ENCODE measurements around the gene ANKRD11. TPM values are rescaled to one million over a fixed set of nuclear protein-coding genes. Genes with fewer than 3 reads are reported as not detected.

Gene ANKRD11
- total and polyA plus RNA-seq, 5 experiments from 2014 or later, result 8.9 to 328 (median 61.1) TPM

DNA sequence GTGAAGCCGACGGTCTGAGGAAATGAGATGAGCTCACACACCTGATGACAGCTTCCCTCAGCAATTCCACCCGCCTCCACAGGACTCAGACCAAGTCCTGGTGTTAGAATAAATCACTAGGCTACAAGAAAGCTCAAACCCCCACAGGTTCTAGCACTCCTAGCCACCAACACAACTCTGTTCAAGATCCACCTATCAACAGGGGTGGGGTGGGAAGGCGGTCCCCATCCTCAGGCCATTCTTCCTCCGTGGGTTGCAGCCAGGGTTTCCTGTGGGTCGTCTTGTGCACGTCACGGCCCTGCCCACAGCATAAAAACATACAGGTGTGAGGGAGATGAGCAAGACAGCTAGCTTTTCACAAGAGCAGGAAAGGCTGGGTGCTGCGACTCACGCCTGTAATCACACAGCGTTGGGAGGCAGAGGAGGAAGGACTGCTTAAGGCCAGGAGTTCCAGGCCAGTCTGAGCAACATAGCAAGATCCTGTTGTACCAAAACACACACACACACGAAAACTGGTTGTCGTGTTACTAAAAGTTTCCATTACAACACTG, 81.1 kb downstream of the ANKRD11 start:
- H3K4me1 Mint-ChIP-seq, result peaks cover 45 to 93% (median 88%) of the 10 kb centered on the region in 4 donors
- H3K4me3 Mint-ChIP-seq, result peak overlapping the region; percentile 51 to 83 (median 68)
- DNase-seq (peak; percentile 45 to 91 (median 85)), ATAC-seq (peak; percentile 76 to 86)
- no peaks in the 10 kb centered on the region for H3K9me3 Mint-ChIP-seq
- POLR2A ChIA-PET, result interaction anchor here (1.0 to 1.7 kb wide), 9 partner anchors 11 to 81 kb away, joined by 3 to 8 read pairs (median 4); partner anchors contain the start of gene ANKRD11
- H3K36me3 Mint-ChIP-seq, result peaks cover 0 to 2% (median 0%) of the 10 kb centered on the region in 3 donors
- peak overlapping the region; percentile 84 to 97 (median 96) for H3K27ac Mint-ChIP-seq
- no peaks in the 10 kb centered on the region for H3K27me3 Mint-ChIP-seq

GRCh38 chr16:89408315-89408714, 82.0 kb downstream of the ANKRD11 start:
- Mint-ChIP-seq H3K27me3 (no peaks in the 10 kb centered on the region), H3K27ac (peak overlapping the region; percentile 84 to 97 (median 96)), H3K4me1 (peaks cover 51 to 93% (median 90%) of the 10 kb centered on the region in 4 donors), H3K9me3 (no peaks in the 10 kb centered on the region), H3K36me3 (peaks cover 0 to 4% (median 0%) of the 10 kb centered on the region in 3 donors), H3K4me3 (peak overlapping the region; percentile 23 to 83 (median 68))
- DNase-seq (no peak), ATAC-seq (no peak)
- POLR2A ChIA-PET, result interaction anchor here (0.5 to 1.7 kb wide), 12 partner anchors 10 to 100 kb away, joined by 3 to 8 read pairs (median 4); partner anchors contain the start of genes ANKRD11 and SPG7

- POLR2A ChIA-PET, result interaction anchor here (0.5 to 1.7 kb wide), 10 partner anchors 12 to 127 kb away, joined by 3 to 8 read pairs (median 4); partner anchors contain the start of genes ANKRD11 and SPG7
- ATAC-seq (no peak), DNase-seq (no peak)
- Mint-ChIP-seq H3K4me3 (peak overlapping the region; percentile 46 to 83 (median 68)), H3K27me3 (no peaks in the 10 kb centered on the region), H3K9me3 (no peaks in the 10 kb centered on the region), H3K27ac (peak overlapping the region; percentile 84 to 97 (median 96)), H3K4me1 (peaks cover 55 to 93% (median 90%) of the 10 kb centered on the region in 4 donors), H3K36me3 (peaks cover 0 to 4% (median 0%) of the 10 kb centered on the region in 3 donors)
Measured at GRCh38 chr16:89407925-89408300, 82.4 kb downstream of the ANKRD11 start.

DNA sequence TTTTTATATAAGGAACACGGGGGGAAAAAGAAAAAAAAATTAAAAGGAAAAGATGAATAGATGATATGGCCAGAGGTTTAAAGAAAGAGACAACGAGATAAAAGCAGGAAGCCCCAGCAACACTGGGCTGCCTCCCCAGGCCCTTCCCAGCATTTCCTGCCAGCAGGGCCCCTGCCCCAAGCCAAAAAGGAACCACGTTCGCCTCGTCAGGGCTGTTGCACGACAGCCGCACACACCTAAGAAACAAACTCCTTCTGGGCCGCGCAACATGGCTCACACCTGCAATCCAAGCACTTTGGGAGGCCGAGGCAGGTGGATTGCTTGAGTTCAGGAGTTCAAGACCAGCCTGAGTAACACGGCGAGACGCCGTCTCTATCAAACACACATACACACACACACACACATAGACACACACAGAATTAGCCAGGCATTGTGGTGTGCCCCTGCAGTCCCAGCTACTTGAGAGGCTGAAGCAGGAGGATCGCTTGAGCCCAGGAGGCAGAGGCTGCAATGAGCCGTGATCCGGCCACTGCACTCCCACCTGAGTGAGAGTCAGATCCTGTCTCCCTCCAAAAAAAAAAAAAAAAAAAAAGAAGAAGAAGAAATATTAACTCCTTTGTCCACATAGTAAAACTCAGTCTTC, 83.0 kb downstream of the ANKRD11 start:
- no peaks in the 10 kb centered on the region for H3K27me3 Mint-ChIP-seq
- H3K9me3 Mint-ChIP-seq, result no peaks in the 10 kb centered on the region
- H3K27ac Mint-ChIP-seq, result peak overlapping the region; percentile 84 to 97 (median 96)
- ATAC-seq, result no peak
- H3K4me3 Mint-ChIP-seq, result peak overlapping the region; percentile 46 to 83 (median 68)
- POLR2A ChIA-PET, result interaction anchor here (0.6 to 0.7 kb wide), 4 partner anchors 54 to 127 kb away, joined by 3 to 8 read pairs (median 5); no protein-coding TSS in a partner anchor
- DNase-seq, result peak in 6 of 10 donors; percentile 29 to 62 (median 42)
- peaks cover 0 to 4% (median 0%) of the 10 kb centered on the region in 3 donors for H3K36me3 Mint-ChIP-seq
- H3K4me1 Mint-ChIP-seq, result peaks cover 55 to 91% (median 89%) of the 10 kb centered on the region in 4 donors

GRCh38 chr16:89406277-89406888, 84.0 kb downstream of the ANKRD11 start:
- H3K4me1 Mint-ChIP-seq, result peaks cover 53 to 97% (median 92%) of the 10 kb centered on the region in 4 donors
- no peaks in the 10 kb centered on the region for H3K9me3 Mint-ChIP-seq
- DNase-seq (peak in 1 of 10 donors; percentile 23), ATAC-seq (no peak)
- peak overlapping the region; percentile 80 to 97 (median 96) for H3K27ac Mint-ChIP-seq
- H3K4me3 Mint-ChIP-seq, result peak overlapping the region; percentile 30 to 83 (median 64)
- H3K36me3 Mint-ChIP-seq, result peaks cover 0 to 4% (median 0%) of the 10 kb centered on the region in 3 donors
- no peaks in the 10 kb centered on the region for H3K27me3 Mint-ChIP-seq
- POLR2A ChIA-PET, result no interaction called here

DNA sequence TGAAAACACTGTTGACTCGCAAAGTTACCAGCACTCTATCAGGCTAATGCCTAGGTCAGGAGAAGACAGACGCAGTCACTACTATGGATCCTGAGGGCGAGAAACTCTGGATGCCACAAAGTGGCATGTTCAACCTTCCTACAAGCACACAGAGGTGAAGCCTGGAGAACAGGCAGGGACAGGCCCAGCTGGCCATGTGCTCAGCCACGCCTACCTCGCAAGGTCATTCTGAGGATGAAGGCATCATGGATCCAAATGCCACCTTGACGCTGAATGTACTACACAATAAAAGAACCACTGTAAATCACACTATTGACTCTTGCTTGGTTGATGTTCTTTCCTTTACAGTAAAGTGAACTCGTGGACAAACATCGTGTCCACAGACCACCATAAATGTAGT, 85.8 kb downstream of the ANKRD11 start:
- H3K4me1 Mint-ChIP-seq, result peaks cover 48 to 87% (median 82%) of the 10 kb centered on the region in 4 donors
- POLR2A ChIA-PET, result interaction anchor here (1.2 kb wide), 1 partner anchor 13 kb away, joined by 3 read pairs; no protein-coding TSS in a partner anchor
- no peak for ATAC-seq
- no peaks in the 10 kb centered on the region for H3K9me3 Mint-ChIP-seq
- peak overlapping the region in 7 of 10 donors; percentile 15 to 79 (median 48) for H3K4me3 Mint-ChIP-seq
- no peak for DNase-seq
- H3K27ac Mint-ChIP-seq, result peak overlapping the region; percentile 7 to 97 (median 91)
- no peaks in the 10 kb centered on the region for H3K27me3 Mint-ChIP-seq
- H3K36me3 Mint-ChIP-seq, result peaks cover 0 to 4% (median 0%) of the 10 kb centered on the region in 3 donors

- ATAC-seq, result peak; percentile 58 to 86
- POLR2A ChIA-PET, result interaction anchor here (0.5 to 2.5 kb wide), 8 partner anchors 10 to 161 kb away, joined by 3 to 7 read pairs (median 3); no protein-coding TSS in a partner anchor
- no peaks in the 10 kb centered on the region for H3K27me3 Mint-ChIP-seq
Measured at GRCh38 chr16:89402962-89403361, 87.4 kb downstream of the ANKRD11 start.

GRCh38 chr16:89401641-89402445, 88.5 kb downstream of the ANKRD11 start:
- peak overlapping the region in 9 of 10 donors; percentile 7 to 79 (median 53) for H3K4me3 Mint-ChIP-seq
- no peaks in the 10 kb centered on the region for H3K27me3 Mint-ChIP-seq
- H3K9me3 Mint-ChIP-seq, result no peaks in the 10 kb centered on the region
- peaks cover 0 to 14% (median 2%) of the 10 kb centered on the region in 3 donors for H3K36me3 Mint-ChIP-seq
- POLR2A ChIA-PET, result interaction anchor here (0.5 to 2.5 kb wide), 4 partner anchors 38 to 156 kb away, joined by 3 to 7 read pairs (median 3); no protein-coding TSS in a partner anchor
- H3K4me1 Mint-ChIP-seq, result peaks cover 39 to 83% (median 76%) of the 10 kb centered on the region in 4 donors
- H3K27ac Mint-ChIP-seq, result peak overlapping the region; percentile 80 to 97 (median 92)
- DNase-seq, result peak in 1 of 10 donors; percentile 54
- ATAC-seq, result no peak

More at GRCh38 chr16:89402962-89403361, 87.4 kb downstream of the ANKRD11 start:
- H3K27ac Mint-ChIP-seq, result peak overlapping the region; percentile 81 to 97 (median 92)
- H3K36me3 Mint-ChIP-seq, result peaks cover 0 to 11% (median 0%) of the 10 kb centered on the region in 3 donors
- DNase-seq, result peak; percentile 33 to 82 (median 66)
- peaks cover 48 to 83% (median 78%) of the 10 kb centered on the region in 4 donors for H3K4me1 Mint-ChIP-seq
- no peaks in the 10 kb centered on the region for H3K9me3 Mint-ChIP-seq
- H3K4me3 Mint-ChIP-seq, result peak overlapping the region; percentile 25 to 80 (median 60)

DNA sequence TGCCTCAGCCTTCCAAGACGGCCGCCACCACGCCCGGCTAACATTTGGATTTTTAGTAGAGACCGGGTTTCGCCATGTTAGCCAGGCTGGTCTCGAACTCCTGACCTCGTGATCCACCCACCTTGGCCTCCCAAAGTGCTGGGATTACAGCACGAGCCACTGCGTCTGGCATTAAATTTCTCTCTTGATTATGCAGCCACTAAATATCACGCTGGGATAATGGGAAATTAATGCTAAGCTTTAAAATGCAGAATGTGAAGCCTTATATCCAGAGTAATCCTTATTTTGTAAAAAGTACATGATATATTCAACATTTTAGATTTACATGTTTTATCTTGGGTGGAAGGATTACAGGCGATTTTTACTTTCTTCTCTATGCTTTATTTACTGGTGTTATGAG, 89.2 kb downstream of the ANKRD11 start:
- Mint-ChIP-seq H3K9me3 (no peaks in the 10 kb centered on the region), H3K27ac (peak overlapping the region; percentile 18 to 97 (median 82)), H3K4me1 (peaks cover 33 to 82% (median 75%) of the 10 kb centered on the region in 4 donors), H3K36me3 (peaks cover 0 to 14% (median 2%) of the 10 kb centered on the region in 3 donors), H3K27me3 (no peaks in the 10 kb centered on the region), H3K4me3 (peak overlapping the region in 7 of 10 donors; percentile 18 to 79 (median 39))
- DNase-seq, result no peak
- POLR2A ChIA-PET, result interaction anchor here (1.0 kb wide), 1 partner anchor 42 kb away, joined by 3 read pairs; no protein-coding TSS in a partner anchor
- no peak for ATAC-seq

GRCh38 chr16:89400740-89401139, 89.6 kb downstream of the ANKRD11 start:
- POLR2A ChIA-PET, result no interaction called here
- H3K4me3 Mint-ChIP-seq, result peak overlapping the region in 2 of 10 donors; percentile 18 to 79

GRCh38 chr16:89398924-89399323, 91.4 kb downstream of the ANKRD11 start:
- Mint-ChIP-seq H3K27me3 (no peaks in the 10 kb centered on the region), H3K9me3 (no peaks in the 10 kb centered on the region), H3K27ac (peak overlapping the region; percentile 38 to 88 (median 77)), H3K36me3 (peaks cover 0 to 16% (median 2%) of the 10 kb centered on the region in 3 donors), H3K4me1 (peaks cover 32 to 81% (median 77%) of the 10 kb centered on the region in 4 donors), H3K4me3 (peak overlapping the region in 8 of 10 donors; percentile 18 to 75 (median 32))
- DNase-seq (no peak), ATAC-seq (no peak)
- POLR2A ChIA-PET, result interaction anchor here (0.9 to 1.1 kb wide), 2 partner anchors 10 to 90 kb away, joined by 3 to 4 read pairs; no protein-coding TSS in a partner anchor

More at GRCh38 chr16:89400740-89401139, 89.6 kb downstream of the ANKRD11 start:
- H3K4me1 Mint-ChIP-seq, result peaks cover 33 to 82% (median 76%) of the 10 kb centered on the region in 4 donors
- peaks cover 0 to 14% (median 2%) of the 10 kb centered on the region in 3 donors for H3K36me3 Mint-ChIP-seq
- H3K27me3 Mint-ChIP-seq, result no peaks in the 10 kb centered on the region
- DNase-seq (no peak), ATAC-seq (no peak)
- no peaks in the 10 kb centered on the region for H3K9me3 Mint-ChIP-seq
- peak overlapping the region in 5 of 10 donors; percentile 49 to 86 (median 73) for H3K27ac Mint-ChIP-seq

Data from naive thymus-derived CD8-positive, alpha-beta T cell (primary cell).